ENCODE results near the gene BPIFB4. TPM values are rescaled to one million over a fixed set of nuclear protein-coding genes. Genes with fewer than 3 reads are reported as not detected.
"Not testable (repeated sequence)": the region's sequence is repeated elsewhere in the genome, so short reads cannot be mapped to it uniquely, and the experiment has no call there.

Gene BPIFB4
- total RNA-seq, 1 donor from 2014 or later = not detected

GRCh38 chr20:33105316-33105924 is 26.0 kb downstream of the BPIFB4 start:
- no peaks in the 10 kb centered on the region for H3K27me3 ChIP-seq (ENCODE audit: control insufficient read depth, insufficient read depth, low read length)
- no peak overlapping the region for H3K4me3 ChIP-seq (ENCODE audit: low read depth, low read length)
- no peak for DNase-seq (ENCODE audit: low read depth)
- TF ChIP-seq CTCF (IDR thresholded peaks at IDR 0.05; ENCODE audit: insufficient read depth, low read length, poor library complexity, severe bottlenecking) = no peak
- H3K36me3 ChIP-seq (ENCODE audit: control insufficient read depth, insufficient read depth, low read length) = no peaks in the 10 kb centered on the region

- H3K36me3 ChIP-seq (ENCODE audit: control insufficient read depth, insufficient read depth, low read length); H3K27me3 ChIP-seq (ENCODE audit: control insufficient read depth, insufficient read depth, low read length); H3K4me3 ChIP-seq (ENCODE audit: low read depth, low read length); DNase-seq (ENCODE audit: low read depth): not testable (repeated sequence)
These were observed 26.7 kb downstream of the BPIFB4 start for GRCh38 chr20:33106058-33106620.

- no peaks in the 10 kb centered on the region for H3K36me3 ChIP-seq (ENCODE audit: control insufficient read depth, insufficient read depth, low read length)
- no peak for TF ChIP-seq CTCF (IDR thresholded peaks at IDR 0.05; ENCODE audit: insufficient read depth, low read length, poor library complexity, severe bottlenecking)
- no peak for DNase-seq (ENCODE audit: low read depth)
- no peak overlapping the region for H3K4me3 ChIP-seq (ENCODE audit: low read depth, low read length)
- H3K27me3 ChIP-seq (ENCODE audit: control insufficient read depth, insufficient read depth, low read length) = no peaks in the 10 kb centered on the region
These were observed 29.2 kb downstream of the BPIFB4 start for GRCh38 chr20:33108661-33109060.

- Histone ChIP-seq H3K36me3 (ENCODE audit: control insufficient read depth, insufficient read depth, low read length) (no peaks in the 10 kb centered on the region), H3K27me3 (ENCODE audit: control insufficient read depth, insufficient read depth, low read length) (no peaks in the 10 kb centered on the region), H3K4me3 (ENCODE audit: low read depth, low read length) (no peak overlapping the region)
- no peak for TF ChIP-seq CTCF (IDR thresholded peaks at IDR 0.05; ENCODE audit: insufficient read depth, low read length, poor library complexity, severe bottlenecking)
- no peak for DNase-seq (ENCODE audit: low read depth)
These were observed 30.8 kb downstream of the BPIFB4 start for GRCh38 chr20:33110147-33110825.

- Histone ChIP-seq H3K27me3 (ENCODE audit: control insufficient read depth, insufficient read depth, low read length) (no peaks in the 10 kb centered on the region), H3K36me3 (ENCODE audit: control insufficient read depth, insufficient read depth, low read length) (no peaks in the 10 kb centered on the region), H3K4me3 (ENCODE audit: low read depth, low read length) (no peak overlapping the region)
- no peak for DNase-seq (ENCODE audit: low read depth)
- no peak for TF ChIP-seq CTCF (IDR thresholded peaks at IDR 0.05; ENCODE audit: insufficient read depth, low read length, poor library complexity, severe bottlenecking)
These were observed 31.9 kb downstream of the BPIFB4 start for GRCh38 chr20:33111306-33111705.

- no peak for TF ChIP-seq CTCF (IDR thresholded peaks at IDR 0.05; ENCODE audit: insufficient read depth, low read length, poor library complexity, severe bottlenecking)
- Histone ChIP-seq H3K27me3 (ENCODE audit: control insufficient read depth, insufficient read depth, low read length) (no peaks in the 10 kb centered on the region), H3K36me3 (ENCODE audit: control insufficient read depth, insufficient read depth, low read length) (no peaks in the 10 kb centered on the region), H3K4me3 (ENCODE audit: low read depth, low read length) (no peak overlapping the region)
- no peak for DNase-seq (ENCODE audit: low read depth)
These were observed 33.3 kb downstream of the BPIFB4 start for GRCh38 chr20:33112547-33113386.
